ENCODE data around the gene MSH4. TPM values are rescaled to one million over a fixed set of nuclear protein-coding genes. Genes with fewer than 3 reads are reported as not detected.

MSH4 gene
- total RNA-seq, 2 experiments from 2014 or later = 0.25 to 0.31 TPM

GRCh38 chr1:75787524-75787923 lies 9.2 kb upstream of the MSH4 start:
- Mint-ChIP-seq H3K36me3 (ENCODE audit: low read depth) (peaks cover 64% of the 10 kb centered on the region), H3K4me3 (peak overlapping the region; percentile 98), H3K4me1 (ENCODE audit: low read depth) (peaks cover 65% of the 10 kb centered on the region), H3K27me3 (no peaks in the 10 kb centered on the region), H3K27ac (peak overlapping the region; percentile 92), H3K9me3 (no peaks in the 10 kb centered on the region)
- DNase-seq = peak in 3 of 14 experiments; percentile 23 to 35 (median 27)
- Histone ChIP-seq H3K36me3 (ENCODE audit: insufficient read depth, low read length) (peaks cover 41% of the 10 kb centered on the region), H3K4me3 (ENCODE audit: low read length) (peak overlapping the region; percentile 67), H3K27me3 (ENCODE audit: control insufficient read depth in 1 of 2, insufficient read depth in 2 of 2, low read length in 2 of 2) (no peaks in the 10 kb centered on the region), H3K9me3 (ENCODE audit: control insufficient read depth in 1 of 2, insufficient read depth in 1 of 2, low read length in 2 of 2) (no peaks in the 10 kb centered on the region), H3K4me1 (ENCODE audit: insufficient read depth, low read length) (peaks cover 26% of the 10 kb centered on the region), H3K27ac (ENCODE audit: low read depth in 1 of 2, low read length in 2 of 2) (peak overlapping the region; percentile 34 to 38)
- ChIA-PET POLR2A (interaction anchor here (0.9 to 1.6 kb wide), 2 partner anchors 13 to 63 kb away, joined by 3 to 5 read pairs; partner anchors contain the start of gene ACADM), CTCF (no interaction called here)
- intact Hi-C loops (cut with DNase I, micrococcal nuclease) = loop anchor here (2.0 to 10.0 kb wide), 5 partner anchors 63 to 1990 kb away; partner anchors contain the start of genes MIGA1 (in 2 of the 2), ACADM (in 1 of the 2), ST6GALNAC3 (in 1 of the 2) and ZZZ3 (in 1 of the 2)
- TF ChIP-seq, protein P1, sequence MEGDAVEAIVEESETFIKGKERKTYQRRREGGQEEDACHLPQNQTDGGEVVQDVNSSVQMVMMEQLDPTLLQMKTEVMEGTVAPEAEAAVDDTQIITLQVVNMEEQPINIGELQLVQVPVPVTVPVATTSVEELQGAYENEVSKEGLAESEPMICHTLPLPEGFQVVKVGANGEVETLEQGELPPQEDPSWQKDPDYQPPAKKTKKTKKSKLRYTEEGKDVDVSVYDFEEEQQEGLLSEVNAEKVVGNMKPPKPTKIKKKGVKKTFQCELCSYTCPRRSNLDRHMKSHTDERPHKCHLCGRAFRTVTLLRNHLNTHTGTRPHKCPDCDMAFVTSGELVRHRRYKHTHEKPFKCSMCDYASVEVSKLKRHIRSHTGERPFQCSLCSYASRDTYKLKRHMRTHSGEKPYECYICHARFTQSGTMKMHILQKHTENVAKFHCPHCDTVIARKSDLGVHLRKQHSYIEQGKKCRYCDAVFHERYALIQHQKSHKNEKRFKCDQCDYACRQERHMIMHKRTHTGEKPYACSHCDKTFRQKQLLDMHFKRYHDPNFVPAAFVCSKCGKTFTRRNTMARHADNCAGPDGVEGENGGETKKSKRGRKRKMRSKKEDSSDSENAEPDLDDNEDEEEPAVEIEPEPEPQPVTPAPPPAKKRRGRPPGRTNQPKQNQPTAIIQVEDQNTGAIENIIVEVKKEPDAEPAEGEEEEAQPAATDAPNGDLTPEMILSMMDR (IDR thresholded peaks at IDR 0.05) = no peak
- no peak for ATAC-seq (ENCODE audit: poor library complexity)

DNA sequence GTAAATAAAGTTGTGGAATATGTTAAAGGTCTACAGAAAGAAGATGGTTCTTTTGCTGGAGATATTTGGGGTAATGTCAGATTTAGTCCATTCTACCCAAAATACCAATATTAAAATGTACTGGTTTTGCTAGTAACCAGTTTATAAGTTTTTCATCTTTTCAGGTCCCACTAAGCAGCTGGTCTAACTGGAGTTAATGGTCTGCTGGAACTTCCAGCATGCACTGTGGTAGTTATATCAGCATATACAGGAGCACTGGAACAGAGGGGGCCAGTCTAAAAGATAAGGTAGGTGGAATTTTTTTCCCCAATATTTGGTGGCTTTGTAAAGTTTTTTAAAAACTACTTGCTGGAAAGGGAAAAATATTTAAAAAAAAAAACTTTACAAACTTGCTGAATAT lies 6.7 kb upstream of the MSH4 start:
- intact Hi-C loops (cut with DNase I, micrococcal nuclease) = loop anchor here (5.0 to 10.0 kb wide), 4 partner anchors 282 to 1987 kb away; partner anchors contain the start of genes MIGA1 (in 2 of the 2), ST6GALNAC3 (in 1 of the 2) and ZZZ3 (in 1 of the 2)
- Histone ChIP-seq H3K27ac (ENCODE audit: low read depth in 1 of 2, low read length in 2 of 2) (peak overlapping the region in 1 of 2 donors; percentile 53), H3K4me1 (ENCODE audit: insufficient read depth, low read length) (peaks cover 21% of the 10 kb centered on the region), H3K36me3 (ENCODE audit: insufficient read depth, low read length) (peaks cover 64% of the 10 kb centered on the region), H3K9me3 (ENCODE audit: control insufficient read depth in 1 of 2, insufficient read depth in 1 of 2, low read length in 2 of 2) (no peaks in the 10 kb centered on the region), H3K4me3 (ENCODE audit: low read length) (no peak overlapping the region), H3K27me3 (ENCODE audit: control insufficient read depth in 1 of 2, insufficient read depth in 2 of 2, low read length in 2 of 2) (no peaks in the 10 kb centered on the region)
- ChIA-PET POLR2A (no interaction called here), CTCF (no interaction called here)
- no peak for ATAC-seq (ENCODE audit: poor library complexity)
- peak overlapping the region; percentile 92 for H3K27ac Mint-ChIP-seq
- peaks cover 89% of the 10 kb centered on the region for H3K36me3 Mint-ChIP-seq (ENCODE audit: low read depth)
- TF ChIP-seq, protein P1 (IDR thresholded peaks at IDR 0.05) = no peak
- DNase-seq = no peak
- H3K27me3 Mint-ChIP-seq = no peaks in the 10 kb centered on the region
- peak overlapping the region; percentile 62 for H3K4me3 Mint-ChIP-seq
- H3K9me3 Mint-ChIP-seq = no peaks in the 10 kb centered on the region
- peaks cover 74% of the 10 kb centered on the region for H3K4me1 Mint-ChIP-seq (ENCODE audit: low read depth)

DNA sequence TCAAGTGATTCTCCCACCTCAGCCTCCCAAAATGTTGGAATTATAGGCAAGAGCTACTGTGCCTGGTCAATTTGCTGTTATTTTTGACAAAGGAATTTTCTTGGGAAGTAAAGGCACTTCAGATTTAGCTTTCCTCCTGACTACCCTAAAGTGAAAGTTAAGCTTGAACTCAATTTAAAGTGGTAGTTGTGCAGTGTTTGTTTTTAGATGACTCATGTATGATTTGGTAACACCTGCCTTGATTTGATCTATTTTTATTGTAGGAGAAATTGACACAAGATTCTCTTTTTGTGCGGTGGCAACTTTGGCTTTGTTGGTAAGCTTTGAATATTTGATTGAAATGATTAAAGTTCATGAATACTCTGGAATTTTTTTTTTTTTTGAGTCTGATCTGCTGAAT lies 5.7 kb upstream of the MSH4 start:
- intact Hi-C loops (cut with DNase I, micrococcal nuclease) = no loop called here
- CTCF ChIA-PET = no interaction called here
- POLR2A ChIA-PET = no interaction called here

More for the DNA sequence above, 5.7 kb upstream of the MSH4 start:
- Mint-ChIP-seq H3K4me3 (peak overlapping the region; percentile 75), H3K9me3 (no peaks in the 10 kb centered on the region), H3K27me3 (no peaks in the 10 kb centered on the region), H3K27ac (peak overlapping the region; percentile 92), H3K36me3 (ENCODE audit: low read depth) (peaks cover 98% of the 10 kb centered on the region), H3K4me1 (ENCODE audit: low read depth) (peaks cover 67% of the 10 kb centered on the region)
- no peaks in the 10 kb centered on the region for H3K27me3 ChIP-seq (ENCODE audit: control insufficient read depth in 1 of 2, insufficient read depth in 2 of 2, low read length in 2 of 2)
- H3K27ac ChIP-seq (ENCODE audit: low read depth in 1 of 2, low read length in 2 of 2) = peak overlapping the region in 1 of 2 donors; percentile 42
- TF ChIP-seq, protein P1 (IDR thresholded peaks at IDR 0.05) = no peak
- H3K36me3 ChIP-seq (ENCODE audit: insufficient read depth, low read length) = peaks cover 74% of the 10 kb centered on the region
- peaks cover 13% of the 10 kb centered on the region for H3K4me1 ChIP-seq (ENCODE audit: insufficient read depth, low read length)
- no peaks in the 10 kb centered on the region for H3K9me3 ChIP-seq (ENCODE audit: control insufficient read depth in 1 of 2, insufficient read depth in 1 of 2, low read length in 2 of 2)
- no peak overlapping the region for H3K4me3 ChIP-seq (ENCODE audit: low read length)
- no peak for ATAC-seq (ENCODE audit: poor library complexity)
- peak in 1 of 14 experiments; percentile 19 for DNase-seq

Data from CD4-positive, alpha-beta T cell (primary cell).